GM21529 (cell line): ENCODE measurements around the gene EHHADH.

Experiments used
- ATAC-seq: cut with Tn5 transposase; IDR thresholded peaks from one replicate; pipeline ENCODE4 v1.9.1; 2021; ENCODE audit not compliant: unreplicated experiment

The EHHADH gene

DNA sequence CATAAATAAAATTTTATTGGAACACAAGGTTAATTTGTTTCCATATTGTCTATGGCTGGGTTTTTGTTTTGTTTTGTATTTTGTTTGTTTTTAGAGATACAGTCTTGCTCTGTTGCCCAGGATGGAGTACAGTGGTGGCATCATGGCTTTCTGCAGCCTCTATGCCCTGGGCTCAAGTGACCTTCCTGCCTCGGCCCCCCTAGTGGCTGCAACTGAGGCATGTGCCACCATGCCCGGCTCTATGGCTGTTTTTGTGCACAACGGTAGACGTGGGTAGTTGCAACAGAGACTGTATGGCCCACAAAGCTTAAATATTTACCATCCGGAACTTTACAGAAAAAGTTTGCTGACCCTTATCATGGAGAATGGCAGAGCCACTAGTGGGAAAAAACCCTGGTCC lies 54.2 kb downstream of the EHHADH start:
- no peak for ATAC-seq

DNA sequence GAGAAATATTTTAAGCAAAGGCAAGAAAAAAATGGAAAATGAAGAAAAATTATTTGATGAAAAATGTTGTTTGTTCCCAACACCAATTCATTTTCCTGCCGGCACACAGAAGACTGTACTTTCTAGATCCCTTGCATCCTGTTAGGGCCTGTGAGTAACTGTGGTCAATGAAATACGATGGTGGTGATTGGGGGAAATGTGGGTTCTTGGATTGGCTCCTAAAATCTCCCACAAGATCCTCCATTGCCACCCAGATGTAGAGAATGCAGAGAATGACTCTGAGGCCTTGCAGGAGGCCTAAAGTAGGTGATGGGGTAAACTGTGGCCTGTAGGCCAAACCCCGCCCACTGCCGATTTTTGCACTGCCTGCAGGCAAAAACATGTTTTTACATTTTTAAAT lies 54.6 kb downstream of the EHHADH start:
- ATAC-seq = no peak

DNA sequence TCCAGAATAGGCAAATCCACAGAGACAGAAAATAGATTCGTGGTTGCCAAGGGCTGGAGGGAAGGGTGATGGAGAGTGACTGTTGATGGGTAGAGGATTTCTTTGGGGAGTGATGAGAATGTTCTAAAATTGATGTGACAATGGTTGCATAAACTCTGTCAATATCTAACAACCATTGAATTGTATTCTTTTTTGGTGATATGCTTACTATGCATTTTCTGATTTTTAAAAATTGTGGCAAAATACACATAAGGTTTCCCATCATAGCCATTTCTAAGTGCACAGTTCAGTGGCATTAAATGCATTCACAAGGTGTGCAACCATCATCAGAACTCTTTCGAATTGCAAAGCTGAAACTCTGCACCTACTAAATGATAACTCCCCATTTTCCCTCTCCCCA lies 56.8 kb downstream of the EHHADH start:
- ATAC-seq = no peak

DNA sequence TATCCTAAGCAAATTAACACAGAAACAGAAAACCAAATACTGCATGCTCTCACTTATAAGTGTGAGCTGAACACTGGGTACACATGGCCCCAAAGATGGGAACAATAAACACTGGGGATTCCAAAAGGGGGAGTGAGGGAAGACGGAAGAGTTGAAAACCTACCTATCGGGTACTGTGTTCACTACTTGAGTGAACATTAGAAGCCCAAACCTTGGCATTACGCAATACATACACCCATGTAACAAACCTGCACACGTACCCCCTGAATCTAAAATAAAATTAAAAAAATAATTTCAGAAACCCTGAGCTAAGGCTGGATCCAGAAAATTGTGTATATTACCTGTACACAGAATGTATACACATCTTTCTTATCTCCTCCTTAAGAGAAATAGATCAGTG lies 58.2 kb downstream of the EHHADH start:
- no peak for ATAC-seq

DNA sequence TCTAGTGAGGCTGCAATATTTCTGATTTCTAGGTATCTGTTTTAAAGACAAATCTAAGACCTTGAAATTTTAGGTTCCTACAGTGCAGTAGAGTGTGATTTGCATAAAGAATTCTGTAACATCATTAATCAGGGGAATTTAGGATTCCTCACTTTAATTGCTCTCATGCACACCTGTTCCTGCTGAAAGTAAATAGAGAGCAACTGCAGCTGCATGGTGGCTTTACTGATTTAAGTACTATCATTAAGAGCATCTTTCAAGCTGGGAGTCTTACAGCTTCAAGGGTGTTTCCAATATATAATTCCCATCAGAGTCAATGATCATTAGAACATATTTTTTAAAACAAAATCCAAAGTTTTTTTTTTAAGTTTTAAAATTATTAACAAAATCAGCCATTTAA lies 65.0 kb downstream of the EHHADH start:
- ATAC-seq = no peak

DNA sequence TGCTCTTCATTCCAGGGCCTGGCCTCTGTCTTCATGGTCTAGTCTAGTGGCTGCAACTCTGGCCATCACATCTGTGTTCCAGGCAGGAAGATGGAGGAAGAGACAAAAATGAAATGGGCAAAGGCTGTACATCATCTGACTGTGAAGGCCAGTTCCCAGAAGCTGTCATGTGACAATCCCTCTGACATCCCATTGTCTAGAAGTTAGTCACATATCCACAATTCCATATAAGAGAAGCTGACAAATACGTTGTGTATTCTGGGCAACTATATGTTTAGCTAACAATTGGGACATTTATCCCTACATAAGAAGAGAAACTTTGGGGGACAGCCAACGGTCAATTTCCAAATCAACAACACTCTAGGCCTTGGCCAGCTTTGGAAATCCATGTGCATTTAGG lies 66.5 kb downstream of the EHHADH start:
- ATAC-seq = no peak

DNA sequence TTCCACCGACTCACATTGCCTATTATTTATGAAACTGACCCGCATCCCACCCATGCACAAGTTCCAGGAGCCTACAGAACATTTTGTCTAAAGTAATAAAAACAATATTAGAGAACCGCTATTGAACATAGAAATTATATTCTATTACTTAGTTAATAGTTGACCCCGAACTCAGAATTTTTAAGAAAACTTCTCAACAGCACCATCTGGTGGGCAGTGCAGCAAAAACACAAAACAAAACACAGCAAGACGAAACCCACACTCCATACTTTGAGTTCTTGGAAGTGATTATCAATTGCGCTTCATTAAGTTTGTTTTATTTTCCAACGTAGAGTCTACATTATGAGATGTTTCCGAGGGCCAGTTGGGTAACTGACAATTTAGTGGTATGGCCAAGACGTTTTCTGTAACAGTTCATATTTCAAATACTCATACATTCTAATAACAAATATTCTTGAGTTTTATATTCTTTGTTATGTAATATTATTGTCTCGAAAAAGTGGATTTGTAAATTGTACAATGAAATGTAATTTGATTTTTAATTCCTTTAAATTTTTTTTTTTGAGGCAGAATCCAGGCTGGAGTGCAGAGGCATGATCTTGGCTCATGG lies 77.0 kb downstream of the EHHADH start:
- ATAC-seq = no peak

DNA sequence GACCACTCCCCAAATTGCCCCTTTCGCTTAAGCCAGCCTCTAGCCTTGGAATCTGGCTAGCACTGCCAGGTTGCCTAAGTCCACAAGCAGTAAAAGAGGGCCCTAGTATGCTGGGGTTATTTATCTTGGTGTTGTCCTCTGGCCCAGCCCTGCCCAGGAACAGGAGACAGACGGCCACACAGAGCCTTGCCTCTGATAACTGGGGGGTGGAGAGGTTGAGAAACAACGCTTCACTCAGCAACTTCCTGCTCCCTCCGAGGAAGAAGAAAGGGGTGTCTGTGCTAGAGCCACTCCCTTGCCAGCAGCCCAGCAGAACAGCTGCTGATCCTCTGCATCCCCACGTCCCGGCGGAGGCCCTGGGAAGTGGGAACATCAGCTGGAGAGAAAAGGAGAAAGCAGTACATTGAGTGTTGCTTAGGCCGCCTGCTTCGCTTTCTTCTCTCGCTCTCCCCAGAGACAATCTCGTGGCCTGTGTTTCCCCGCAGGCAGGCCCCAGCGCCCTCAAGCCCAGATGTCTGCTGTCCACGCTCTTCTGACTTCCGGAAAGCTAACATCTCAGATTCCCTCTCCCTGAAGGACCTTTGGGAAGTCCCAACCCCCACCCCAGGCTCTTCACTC lies 78.4 kb downstream of the EHHADH start:
- ATAC-seq = peak; percentile 87

DNA sequence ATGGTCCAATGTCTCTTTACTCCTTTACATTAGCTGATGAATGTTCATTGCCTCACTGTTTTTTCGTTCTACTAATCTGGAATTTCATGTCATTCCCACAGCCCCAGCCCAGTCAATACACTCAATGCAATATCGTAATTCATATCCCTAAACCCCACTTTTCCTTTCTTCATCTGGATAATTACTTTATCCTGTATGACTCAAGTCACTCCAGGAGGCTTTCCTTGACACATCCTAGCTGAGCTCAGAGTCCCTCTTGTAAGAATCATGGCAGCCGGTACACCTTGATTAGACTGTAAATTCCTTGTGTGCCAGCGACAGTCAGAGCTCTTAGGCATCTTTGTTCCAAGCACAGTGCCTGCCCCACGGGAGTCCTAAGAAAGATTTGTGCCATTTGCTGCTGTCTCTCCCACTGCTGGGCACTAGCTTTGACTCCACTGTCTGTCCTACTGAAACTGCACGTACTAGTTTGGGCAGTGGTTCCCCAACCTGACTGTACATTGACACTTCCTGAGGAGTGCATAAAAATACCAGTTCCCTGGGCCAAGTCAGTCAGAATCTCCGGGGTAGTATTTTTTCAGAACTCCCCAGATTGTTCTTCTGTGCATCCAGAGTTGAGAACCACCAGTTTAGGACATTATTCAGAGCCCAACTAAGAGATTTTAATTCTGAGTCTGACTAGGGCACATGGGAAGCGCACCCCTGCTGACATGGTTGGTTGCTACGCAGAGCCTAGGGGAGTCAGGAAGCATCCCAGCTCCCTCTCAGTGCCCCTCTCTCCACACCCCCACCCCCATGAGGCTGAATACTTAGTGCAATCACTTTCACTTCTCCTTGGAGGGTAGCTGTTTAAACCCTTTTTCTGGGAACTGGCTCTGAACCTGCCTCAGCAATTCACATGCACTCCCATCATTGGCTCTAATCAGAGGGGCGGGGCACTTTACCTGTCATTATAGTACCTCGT lies 81.5 kb downstream of the EHHADH start:
- ATAC-seq = no peak

DNA sequence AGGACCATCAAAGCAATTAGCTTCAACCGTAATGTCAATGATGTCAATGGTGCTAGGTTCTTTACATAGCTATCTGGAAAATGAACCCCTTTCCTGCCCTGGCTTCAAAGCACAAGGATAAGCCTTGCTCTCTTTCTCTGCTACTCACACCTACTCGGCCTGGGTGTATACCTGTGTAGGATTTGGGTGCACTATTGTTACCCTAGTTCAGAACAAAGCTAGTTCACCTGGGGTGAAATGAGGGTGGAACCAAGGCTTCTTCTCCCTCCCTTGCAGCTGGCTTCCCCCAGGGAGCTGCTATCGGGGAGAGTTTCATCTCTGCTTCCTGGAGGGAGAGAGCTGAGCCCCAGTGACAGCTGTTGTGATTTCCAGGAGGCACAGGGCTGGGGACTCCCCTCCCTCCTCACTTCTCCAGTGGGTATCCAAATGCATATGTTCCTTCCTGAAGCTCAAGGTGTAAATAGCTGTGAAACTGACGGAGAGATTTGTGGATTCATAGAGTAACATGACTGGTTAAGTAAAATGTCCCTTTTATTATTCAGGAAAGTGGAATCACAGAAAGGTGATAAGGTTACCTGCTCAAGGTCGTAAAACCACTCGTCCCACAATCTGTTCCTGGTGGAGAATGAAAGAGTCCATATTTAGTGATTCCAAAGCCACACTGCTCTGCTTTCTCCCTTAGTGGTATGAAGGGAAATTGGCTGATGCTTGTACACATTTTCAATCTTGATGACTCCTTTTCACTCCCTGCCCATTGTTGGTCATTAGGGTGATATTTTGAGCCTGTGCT lies 89.2 kb downstream of the EHHADH start:
- ATAC-seq = no peak

DNA sequence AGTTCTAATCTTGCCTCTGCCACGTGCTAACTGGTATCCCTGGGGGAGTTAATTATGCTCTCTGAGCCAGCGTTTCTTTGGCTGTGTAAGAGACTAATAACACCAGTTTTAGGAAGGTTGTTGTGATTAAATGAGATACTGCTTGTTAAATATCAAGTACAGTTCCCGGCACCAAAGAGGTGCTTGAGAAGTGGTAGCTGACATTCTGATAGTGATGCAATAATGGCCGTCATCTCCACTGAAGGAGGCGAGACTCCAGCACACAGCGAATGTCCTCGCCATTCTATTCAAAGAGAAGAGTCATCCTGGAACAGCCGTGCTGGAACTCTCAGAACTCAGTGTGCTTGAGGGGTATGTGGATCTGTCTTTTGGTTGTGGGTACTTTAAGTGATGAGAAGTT lies 91.2 kb downstream of the EHHADH start:
- no peak for ATAC-seq

DNA sequence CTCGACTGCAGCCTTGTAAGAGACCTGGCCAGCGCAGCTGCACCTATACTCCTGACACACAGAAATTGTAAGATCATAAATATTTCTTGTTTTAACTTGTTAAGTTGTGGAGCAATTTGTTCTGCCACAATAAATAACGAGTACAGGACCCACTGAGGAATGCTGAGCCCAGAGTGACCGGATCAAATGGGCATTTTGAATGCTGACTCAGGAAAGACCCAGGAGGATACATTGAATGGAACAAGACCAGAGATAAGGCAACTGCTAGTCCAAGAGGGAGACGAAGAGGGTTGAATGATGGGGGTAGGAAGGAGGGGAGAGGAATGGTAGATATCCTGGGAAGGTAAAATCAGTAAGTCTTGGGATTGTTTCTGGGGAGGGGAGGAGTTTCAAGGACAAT lies 92.1 kb downstream of the EHHADH start:
- ATAC-seq = no peak

DNA sequence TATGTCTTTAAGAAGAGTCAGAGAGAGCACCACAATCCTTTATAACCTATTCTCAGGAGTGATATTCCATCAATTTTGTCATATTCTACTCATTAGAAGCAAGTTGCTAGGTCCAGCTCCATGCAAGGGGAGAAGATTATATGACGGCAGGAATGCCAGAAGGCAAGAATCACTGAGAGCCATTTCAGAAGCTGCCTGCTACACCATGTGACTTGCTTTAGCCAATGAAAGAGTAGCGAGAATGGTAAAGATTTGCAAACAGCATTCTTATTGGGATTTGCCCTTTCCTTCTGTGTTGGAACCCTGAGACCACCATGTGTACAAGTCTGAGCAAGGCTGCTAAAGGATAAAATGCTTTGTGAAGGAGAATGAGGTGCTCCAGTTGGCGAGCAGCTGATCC lies 96.5 kb downstream of the EHHADH start:
- ATAC-seq = no peak

DNA sequence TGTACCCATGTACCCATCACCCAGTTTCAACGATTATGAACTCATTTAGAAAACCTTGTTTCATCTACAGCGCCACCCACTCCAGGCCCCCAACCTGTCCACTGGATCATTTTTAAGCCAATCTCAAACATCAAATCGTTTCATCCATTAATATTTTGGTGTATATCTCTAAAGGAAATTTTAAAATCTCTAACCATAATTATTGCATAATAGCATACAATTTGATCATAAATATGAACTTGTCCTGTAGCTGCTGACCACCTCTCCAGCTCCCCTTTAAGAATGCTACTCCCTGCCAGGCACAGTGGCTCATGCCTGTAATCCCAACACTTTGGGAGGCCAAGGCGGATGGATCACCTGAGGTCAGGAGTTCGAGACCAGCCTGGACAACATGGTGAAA lies 98.2 kb downstream of the EHHADH start:
- ATAC-seq = no peak

DNA sequence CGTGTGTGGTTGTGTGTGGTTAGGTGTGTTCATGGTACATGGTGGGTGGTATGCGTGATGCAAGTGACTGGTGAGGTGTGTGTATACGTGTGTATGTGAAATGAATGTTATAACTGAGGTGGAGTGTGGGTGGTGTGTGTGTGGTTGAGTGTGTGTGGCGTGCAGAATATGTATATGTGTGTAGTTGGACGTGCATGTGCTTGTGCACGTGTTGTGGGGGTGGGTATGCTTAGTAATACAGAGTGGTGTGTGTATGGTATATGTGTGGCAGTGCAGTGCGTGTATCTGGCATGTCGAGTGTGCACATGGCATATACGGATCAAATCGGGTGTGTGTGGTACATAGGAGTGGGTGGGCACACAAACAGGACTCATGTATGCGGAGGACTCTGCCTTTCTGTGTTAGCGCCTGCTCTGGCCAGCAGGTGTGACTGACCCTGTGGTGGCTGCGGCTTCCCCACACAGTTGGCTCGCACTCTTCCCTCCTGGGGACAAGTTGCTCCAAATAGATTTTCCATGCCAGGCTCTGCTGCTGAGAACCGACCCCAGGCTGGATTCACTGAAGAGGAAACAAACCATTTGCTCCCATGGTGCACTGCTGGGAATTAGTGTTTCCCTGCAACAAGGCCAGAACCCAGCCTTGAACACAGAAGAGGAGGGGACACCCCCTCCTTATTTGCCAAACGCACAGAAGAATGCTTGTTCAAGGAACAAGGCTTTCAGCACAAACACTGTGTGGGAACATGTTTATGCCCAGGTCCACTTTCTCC lies 99.8 kb downstream of the EHHADH start:
- ATAC-seq = no peak

DNA sequence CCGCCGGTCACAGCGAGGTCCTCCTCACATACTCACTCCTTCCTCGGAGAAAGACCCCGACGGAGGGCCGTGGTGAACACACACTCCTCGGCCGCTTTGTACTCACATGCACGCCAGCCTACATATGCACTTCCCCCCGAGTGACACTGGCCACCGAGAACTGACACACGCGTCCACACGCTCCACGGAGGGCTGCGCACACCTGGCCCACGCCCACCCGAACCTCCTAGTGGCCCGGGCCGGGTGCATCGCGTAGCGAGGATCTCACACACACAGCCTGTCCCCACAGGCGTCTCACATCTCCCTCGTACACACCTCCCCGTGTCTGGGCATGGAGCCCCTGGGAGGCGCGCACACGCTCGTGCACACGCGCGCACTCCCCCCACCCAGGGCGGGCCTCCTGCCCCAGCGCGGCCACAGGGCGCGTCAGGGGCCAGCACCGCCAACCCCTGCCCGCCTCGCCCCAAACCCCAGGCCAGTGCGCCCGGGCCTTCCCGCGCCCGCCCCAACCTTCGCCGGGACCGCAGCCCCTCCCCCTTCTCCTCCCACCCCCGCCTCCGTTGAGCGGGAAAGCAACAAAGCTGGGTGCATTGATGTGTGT lies 100.6 kb downstream of the EHHADH start:
- ATAC-seq = no peak

DNA sequence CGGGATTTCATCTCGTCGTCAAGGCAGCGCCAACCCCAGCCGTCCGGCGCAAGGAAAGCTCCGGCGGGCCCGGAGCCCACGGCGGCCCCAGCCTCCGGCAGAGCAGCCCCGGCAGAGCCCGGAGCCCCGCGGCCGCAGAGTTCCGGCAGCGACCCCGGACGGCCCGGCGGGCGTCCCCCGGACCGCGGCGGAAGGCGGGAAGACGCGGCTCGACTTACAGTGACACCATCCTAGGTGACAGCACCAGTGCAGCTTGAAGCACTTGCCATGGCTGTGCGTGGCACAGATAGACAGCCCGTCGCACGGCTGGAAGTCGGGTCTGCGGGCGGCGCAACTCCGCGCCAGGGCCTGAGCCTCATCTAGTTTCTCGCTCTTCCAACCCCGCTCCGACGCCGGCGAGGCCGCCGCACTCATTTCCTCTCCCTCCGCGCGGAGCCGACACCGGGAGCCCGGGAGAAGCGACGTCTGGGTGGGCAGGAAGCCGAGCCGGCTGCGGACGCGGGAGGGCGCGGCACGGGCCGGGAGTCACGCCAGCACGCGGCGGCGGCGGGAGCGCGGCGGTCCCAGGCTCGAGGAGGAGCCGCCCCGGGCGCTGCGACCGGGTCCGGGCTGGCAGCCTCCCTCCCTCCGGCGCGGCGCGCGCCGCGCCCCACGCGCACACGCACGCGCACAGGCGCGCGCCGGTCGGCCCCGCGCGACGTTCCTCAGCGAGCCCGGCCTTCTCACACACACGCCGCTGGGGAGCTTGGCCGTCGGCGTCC lies 101.3 kb downstream of the EHHADH start, which contains the start of gene C3orf70:
C3orf70 (minus strand) TSS at position 651 of the 761 bp plus-strand sequence; CDS start at position 414, 237 bp downstream.
- no peak for ATAC-seq

DNA sequence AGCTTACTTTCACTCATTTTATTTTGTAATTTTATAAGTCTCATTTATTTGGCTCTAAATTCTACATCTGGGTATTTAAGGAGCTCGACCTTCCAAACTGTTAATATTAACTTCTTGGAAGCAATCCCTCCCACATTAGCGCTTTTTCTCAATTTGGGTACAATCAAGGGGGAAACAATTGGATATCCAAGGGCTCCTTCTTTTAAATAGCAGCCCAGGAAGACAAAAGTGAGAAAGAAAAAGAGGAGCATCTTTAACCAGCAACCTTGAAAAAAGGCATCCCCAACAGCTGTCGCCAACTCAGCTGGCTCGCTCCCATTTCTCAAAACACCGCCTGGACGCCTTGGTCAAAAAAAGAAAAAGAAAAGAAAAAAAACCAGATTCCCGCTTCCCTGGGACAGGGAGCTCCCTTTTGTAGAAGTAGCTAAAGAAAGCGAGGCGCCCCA lies 101.9 kb downstream of the EHHADH start:
- no peak for ATAC-seq
